Hippocampal formation (tissue), 2 donors: Measurements from ENCODE around the gene ABHD16B.
A peak's percentile ranks its signal among the peaks of the same experiment; 100 is the strongest.
"Not testable (repeated sequence)": the region's sequence is repeated elsewhere in the genome, so short reads cannot be mapped to it uniquely, and the experiment has no call there.

Experiments
- DNase-seq, 2 donors: peaks; one replicate each; lab custom pipeline; 2025; lab: John Stamatoyannopoulos, UW

ABHD16B gene

GRCh38 chr20:63878899-63879663 lies 17.8 kb downstream of the ABHD16B start:
- DNase-seq: no peak

GRCh38 chr20:63880901-63881300 lies 19.6 kb downstream of the ABHD16B start:
- not testable (repeated sequence) for DNase-seq

- DNase-seq: no peak
Measured at GRCh38 chr20:63881451-63882226, 20.3 kb downstream of the ABHD16B start.

- no peak for DNase-seq
Measured at GRCh38 chr20:63882257-63883200, 21.2 kb downstream of the ABHD16B start.

- DNase-seq: no peak
Measured at GRCh38 chr20:63883201-63883593, 21.9 kb downstream of the ABHD16B start.

- DNase-seq: no peak
Measured at GRCh38 chr20:63884506-63885263, 23.4 kb downstream of the ABHD16B start.

- DNase-seq: no peak
Measured at GRCh38 chr20:63885264-63886053, 24.2 kb downstream of the ABHD16B start.

- DNase-seq: no peak
Measured at GRCh38 chr20:63886054-63886419, 24.7 kb downstream of the ABHD16B start.

- DNase-seq: no peak
Measured at GRCh38 chr20:63886921-63887320, 25.6 kb downstream of the ABHD16B start.

GRCh38 chr20:63889241-63890200 lies 28.2 kb downstream of the ABHD16B start:
- no peak for DNase-seq

- no peak for DNase-seq
Measured at GRCh38 chr20:63890201-63890576, 28.9 kb downstream of the ABHD16B start.

- DNase-seq: no peak
Measured at GRCh38 chr20:63890616-63891015, 29.3 kb downstream of the ABHD16B start.

- DNase-seq: no peak
Measured at GRCh38 chr20:63891061-63892002, 30.0 kb downstream of the ABHD16B start.

GRCh38 chr20:63892402-63892801 lies 31.1 kb downstream of the ABHD16B start:
- no peak for DNase-seq

GRCh38 chr20:63893999-63894357 lies 32.7 kb downstream of the ABHD16B start:
- no peak for DNase-seq

- DNase-seq: peak; percentile 90 to 91
Measured at GRCh38 chr20:63894358-63895201, 33.3 kb downstream of the ABHD16B start, which contains the start of gene DNAJC5. Gene DNAJC5 (plus strand): TSS chr20:63895126. CDS start chr20:63928346, 33,220 bp downstream.

GRCh38 chr20:63895202-63895951 lies 34.1 kb downstream of the ABHD16B start:
- no peak for DNase-seq
